ENCODE measurements around the gene ELL. TPM values are rescaled to one million over a fixed set of nuclear protein-coding genes. Genes with fewer than 3 reads are reported as not detected.

Gene ELL
- total and polyA plus RNA-seq, 9 of the 15 experiments (the other 6 are each of a cell fraction or from before 2014, with no cell fraction given) = 0.24 to 22.5 (median 4.1) TPM

DNA sequence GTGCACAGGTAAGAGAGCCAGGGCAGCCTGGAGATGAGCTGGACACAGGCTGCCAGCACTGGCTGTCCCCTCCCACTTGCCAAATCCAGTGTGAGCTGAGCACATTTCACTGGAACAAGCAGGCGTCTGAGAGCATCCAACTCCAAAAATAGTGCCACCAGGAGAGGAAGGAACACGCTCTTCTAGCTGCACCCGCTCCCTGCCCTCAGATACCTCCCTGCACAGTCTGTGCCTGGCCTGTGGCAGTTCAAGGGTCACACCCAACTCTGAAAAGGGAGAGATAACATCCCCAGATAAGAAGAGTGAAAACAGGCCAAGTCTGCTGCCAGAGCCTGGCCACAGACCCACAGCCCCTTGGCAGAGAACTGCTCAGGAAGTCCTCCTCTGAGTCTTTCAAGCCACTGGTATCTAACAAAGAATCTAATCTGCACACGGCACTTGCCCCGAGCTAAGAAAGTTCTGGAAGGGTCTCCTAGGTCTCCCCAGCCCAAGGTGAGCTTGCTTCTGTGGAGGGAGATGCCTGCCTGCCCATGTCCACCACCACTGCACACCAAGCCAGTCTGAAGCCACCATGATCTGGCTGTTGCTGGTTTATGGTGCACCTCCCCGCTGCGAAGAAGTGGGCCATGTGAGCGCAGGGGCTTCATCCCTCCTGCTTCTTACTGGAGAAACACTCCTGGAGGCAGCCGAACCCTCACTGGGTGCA, 14.7 kb downstream of the ELL start (continued):
- TF ChIP-seq ZNF134 (CRISPR knock-in tag; conservative IDR thresholded peaks at IDR 0.05) = no peak
- TF ChIP-seq GABPB1 (CRISPR knock-in tag; IDR thresholded peaks at IDR 0.05) = peak; percentile 32; the same call in 1 of the 2 replicates
- TF ChIP-seq GABPB2 (CRISPR knock-in tag; conservative IDR thresholded peaks at IDR 0.05) = no peak

DNA sequence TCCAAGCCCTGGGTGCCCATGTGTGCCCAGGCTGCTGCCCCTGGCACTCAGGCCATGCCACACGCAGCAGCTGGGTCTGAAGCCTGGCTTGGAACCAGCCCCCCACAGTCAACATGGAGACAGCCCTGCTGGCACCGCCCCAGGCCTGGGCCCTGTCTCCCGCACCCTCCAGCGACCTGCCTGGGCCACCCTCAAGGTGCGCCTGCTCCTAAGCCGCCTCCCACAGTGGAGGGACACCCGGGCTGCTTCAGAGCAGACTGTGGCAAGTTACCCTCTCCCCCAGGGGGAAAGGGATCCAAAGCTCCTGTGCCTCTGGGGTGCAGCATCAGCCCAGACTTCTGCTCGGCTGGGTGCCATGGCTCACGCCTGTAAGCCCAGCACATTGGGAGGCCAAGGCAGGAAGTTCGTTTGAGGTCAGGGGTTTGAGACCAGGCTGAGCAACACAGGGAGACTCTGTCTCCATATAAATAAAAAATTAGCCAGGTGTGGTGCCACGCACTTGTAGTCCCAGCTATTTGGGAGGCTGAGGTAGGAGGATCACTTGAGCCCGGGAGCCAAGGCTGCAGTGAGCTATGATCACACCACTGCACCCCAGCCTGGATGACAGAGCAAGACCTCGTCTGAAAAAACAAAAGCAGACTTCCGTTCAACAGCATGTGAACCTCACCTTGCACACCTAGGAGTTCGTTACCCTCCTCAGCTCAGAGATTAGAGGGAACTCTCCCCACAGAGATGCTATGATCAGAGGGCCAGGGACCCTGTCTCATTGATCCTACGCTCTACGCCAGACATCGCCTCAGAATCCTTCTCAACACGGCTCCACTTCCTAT, 15.6 kb downstream of the ELL start:
- BruUV-seq (replicated peaks) = no TSS peak
- in situ Hi-C loops (cut with MboI) = no loop called here
- H4K20me1 ChIP-seq (replicated peaks; ENCODE audit: control insufficient read depth, insufficient read depth, low read length) = peaks cover 88% of the 10 kb centered on the region
- no peak overlapping the region for H3K4me2 ChIP-seq (ENCODE audit: insufficient read depth, low read length)
- 0 out of 2 replicates have a peak, but pooled peaks have one; percentile 27 for TF ChIP-seq RBFOX2 (IDR thresholded peaks at IDR 0.05; ENCODE audit: low read depth, low read length)
- TF ChIP-seq SMARCC2 (IDR thresholded peaks at IDR 0.05; ENCODE audit: low read depth) = no peak
- no peak for TF ChIP-seq COPS2 (conservative IDR thresholded peaks at IDR 0.05)
- no peak for TF ChIP-seq ZNF41 (CRISPR knock-in tag; conservative IDR thresholded peaks at IDR 0.05)
- TF ChIP-seq TAF7 (tag; IDR thresholded peaks at IDR 0.05) = no peak
- no peak for TF ChIP-seq ZNF133 (CRISPR knock-in tag; IDR thresholded peaks at IDR 0.05)
- no peak for TF ChIP-seq TAL1 (IDR thresholded peaks at IDR 0.05)
- WGBS (ENCODE audit: insufficient coverage, low coverage, missing lambda C conversion rate) = 73% methylated on average over 19 of the region's 19 CpGs
- H3K27me3 ChIP-seq (ENCODE audit: control insufficient read depth in 2 of 2, insufficient read depth in 2 of 2, low read length in 2 of 2) = no peaks in the 10 kb centered on the region
- DNase-seq (ENCODE audit: extremely low read depth in 1 of 4, low spot score in 3 of 4) = no peak
- H3K36me3 ChIP-seq (ENCODE audit: control insufficient read depth, insufficient read depth, low read length) = peaks cover 8% of the 10 kb centered on the region; the same call in 2 of the 3 replicates
- intact Hi-C loops (cut with micrococcal nuclease) = no loop called here
- no peak for FAIRE-seq
- no peak overlapping the region for H2AFZ ChIP-seq (ENCODE audit: low read depth, low read length)
- peaks cover 97% of the 10 kb centered on the region for H3K79me2 ChIP-seq (ENCODE audit: control insufficient read depth, insufficient read depth, low read length)
- peaks cover 23 to 73% of the 10 kb centered on the region in 2 experiments for H3K4me1 ChIP-seq (replicated peaks in 1 of 2; ENCODE audit: control insufficient read depth in 2 of 2, insufficient read depth in 2 of 2, low read length in 2 of 2)
- H3K4me3 ChIP-seq = no peak overlapping the region
- H3K9me1 ChIP-seq (ENCODE audit: control insufficient read depth, insufficient read depth, low read length) = peaks cover 31% of the 10 kb centered on the region
- H3K9ac ChIP-seq (ENCODE audit: insufficient read depth in 1 of 2, low read depth in 2 of 2, low read length in 2 of 2) = peak overlapping the region in 1 of 2 experiments; percentile 84; a peak in 3 of 4 replicates
- no peak for ATAC-seq
- no peak overlapping the region; the same call in 2 of the 3 replicates for H3K27ac ChIP-seq (ENCODE audit: extremely low read depth, low read depth, low read length)
- H3K9me3 ChIP-seq (replicated peaks; ENCODE audit: control insufficient read depth, insufficient read depth, low read depth, low read length) = no peaks in the 10 kb centered on the region
- ChIA-PET CTCF (ENCODE audit: low intra/inter-chr PET ratio) (no interaction called here), POLR2A (interaction anchor here (0.6 to 9.2 kb wide), 7 partner anchors 9 to 269 kb away, joined by 3 to 84 read pairs (median 3); partner anchors contain the start of gene ELL)
